GM12878 (cell line): Measurements from ENCODE around the gene VAV2. TPM values are rescaled to one million over a fixed set of nuclear protein-coding genes. Genes with fewer than 3 reads are reported as not detected.
A peak's percentile ranks its signal among the peaks of the same experiment; 100 is the strongest.

Experiments
- ATAC-seq: fragments of 200-7000 bp; cut with Tn5 transposase; 3 replicates; pipeline ENCODE4 v1.9.1; 2020; ENCODE audit warnings: mild to moderate bottlenecking, moderate library complexity
- BruUV-seq: library from RNA; stranded (reverse); fragments of 400-500 nt; replicated peaks from 2 replicates; lab custom pipeline; 2021; lab: Mats Ljungman, UMichigan
- CTCF ChIA-PET: fragments of 300-600 bp; sonication (Branson Sonifier 250); formaldehyde crosslinking; extraction: SDS; loops from one replicate; lab custom pipeline; 2021; ENCODE audit warnings: inconsistent platforms; lab: Yijun Ruan, JAX
- POLR2A ChIA-PET: fragments of 350-600 bp; formaldehyde crosslinking; extraction: SDS; loops from one replicate; lab custom pipeline; 2021; ENCODE audit warnings: inconsistent platforms; lab: Charles Lee
- RAD21 ChIA-PET: fragments of 300-600 bp; sonication (Branson Sonifier 250); formaldehyde crosslinking; loops from one replicate; lab custom pipeline; 2023; ENCODE audit warnings: antibody characterized with exemption; ENCODE audit not compliant: unreplicated experiment; lab: Charles Lee
- SMC1A ChIA-PET: fragments of 300-600 bp; sonication (Branson Sonifier 250); formaldehyde crosslinking; loops from one replicate; lab custom pipeline; 2023; ENCODE audit not compliant: unreplicated experiment, uncharacterized antibody; lab: Charles Lee
- DNase-seq: peaks from one replicate; pipeline ENCODE4 v3.0.0-alpha.2; 2011; ENCODE audit warnings: low read depth, low spot score
- FAIRE-seq: peaks from 3 replicates; lab custom pipeline; 2011; peaks lifted over from hg19 to GRCh38; lab: Jason Lieb, UNC
- H2AFZ ChIP-seq: 2 replicates; pipeline ENCODE4 v1.6.0; 2011; ENCODE audit warnings: low read depth, low read length, control low read depth; ENCODE audit not compliant: control insufficient read depth
- H3K27ac ChIP-seq: 2 replicates; pipeline ENCODE4 v1.5.1; 2011; ENCODE audit warnings: control low read depth; ENCODE audit not compliant: control insufficient read depth, insufficient read depth
- H3K27me3 ChIP-seq, 2 experiments: replicated peaks in 1 of 2; 2 replicates each; pipeline versions ENCODE4 v1.6.0 to v1.6.1; 2011; ENCODE audit warnings: low read length in 1 of 2; ENCODE audit not compliant: control insufficient read depth in 2 of 2, insufficient read depth in 2 of 2
- H3K36me3 ChIP-seq, 2 experiments: 2 replicates each; pipeline ENCODE4 v1.5.1; 2011; ENCODE audit warnings: low read length in 1 of 2; ENCODE audit not compliant: control insufficient read depth in 2 of 2, insufficient read depth in 2 of 2
- H3K4me1 ChIP-seq: 2 replicates; pipeline ENCODE4 v1.6.1; 2011; ENCODE audit warnings: mild to moderate bottlenecking, low read length, moderate library complexity, mixed read lengths; ENCODE audit not compliant: control insufficient read depth, insufficient read depth
- H3K4me2 ChIP-seq: 2 replicates; pipeline ENCODE4 v1.6.0; 2011; ENCODE audit warnings: control low read depth; ENCODE audit not compliant: control insufficient read depth, insufficient read depth
- H3K4me3 ChIP-seq: fragments of 200-600 bp; sonication (generic); 2 replicates; pipeline ENCODE4 v1.5.1; 2016
- H3K79me2 ChIP-seq: 2 replicates; pipeline ENCODE4 v1.6.0; 2011; ENCODE audit warnings: low read length; ENCODE audit not compliant: control insufficient read depth, insufficient read depth
- H3K9ac ChIP-seq: 2 replicates; pipeline ENCODE4 v1.8.0; 2011; ENCODE audit warnings: low read length, control low read depth, mixed read lengths; ENCODE audit not compliant: control insufficient read depth, insufficient read depth
- H3K9me3 ChIP-seq: replicated peaks from 3 replicates; pipeline ENCODE4 v1.5.1; 2011; ENCODE audit warnings: mild to moderate bottlenecking, low read length; ENCODE audit not compliant: control insufficient read depth, insufficient read depth
- H4K20me1 ChIP-seq: 2 replicates; pipeline ENCODE4 v1.6.0; 2011; ENCODE audit not compliant: control insufficient read depth, insufficient read depth
- BHLHE40 ChIP-seq, 2 experiments: fragments of 450-650 bp in 1 of 2; IDR thresholded peaks; 2 replicates each; pipeline ENCODE4 v1.6.1; 2011 to 2017; ENCODE audit warnings: low read depth in 2 of 2, borderline replicate concordance in 1 of 2, improper control_type of control experiment in 1 of 2, low read length in 1 of 2, mild to moderate bottlenecking in 1 of 2
- PAX8 ChIP-seq: fragments of 450-650 bp; IDR thresholded peaks from 2 replicates; pipeline ENCODE4 v1.6.1; 2017; ENCODE audit warnings: mild to moderate bottlenecking, moderate library complexity
- TCF12 ChIP-seq: IDR thresholded peaks from 2 replicates; pipeline ENCODE4 v1.6.1; 2011; ENCODE audit warnings: low read depth, mild to moderate bottlenecking, low read length
- TCF3 ChIP-seq: IDR thresholded peaks from 2 replicates; pipeline ENCODE4 v1.6.1; 2012; ENCODE audit warnings: low read depth, mild to moderate bottlenecking, low read length, borderline replicate concordance; ENCODE audit not compliant: insufficient read depth
- WGBS: methylation state at CpG from one replicate; pipeline ENCODE4 v1.1.6; 2016; ENCODE audit warnings: low lambda C conversion rate; ENCODE audit not compliant: insufficient replicate concordance, insufficient coverage; ENCODE audit errors: missing lambda C conversion rate; 5-methylcytosine and 5-hydroxymethylcytosine counted together
- in situ Hi-C: fragments of 300-500 bp; cut with MboI; formaldehyde crosslinking; loops from 9 replicates; pipeline ENCODE4 v1.14.3; 2018; ENCODE audit warnings: mixed read lengths
- intact Hi-C: fragments of 100-400 bp; cut with micrococcal nuclease; formaldehyde crosslinking; loops from one replicate; pipeline ENCODE4 v1.14.2; 2022; ENCODE audit not compliant: unreplicated experiment
- polyA plus RNA-seq, 11 experiments: library from polyadenylated mRNA; depleted of rRNA in 4 of 11; unstranded in 6 of 11; stranded (reverse) in 5 of 11; fragments of >200 nt; fragmentation: Nextera tagmentation in 4 of 11; fragmentation: Illumina TruSeq in 1 of 11; extraction: Ambion mirVana in 4 of 11; extraction: Trizol in 1 of 11; gene quantifications; 1 replicate in 1 of 11; 2 replicates in 10 of 11; pipeline versions ENCODE4 v1.2.1 to v1.2.3, GENCODE V29; 2011 to 2016; ENCODE audit warnings: inconsistent platforms in 2 of 11, missing spikeins in 2 of 11, low read depth in 1 of 11
- total RNA-seq, 4 experiments: library from RNA; depleted of rRNA in 3 of 4; stranded (reverse); fragments of >200 nt in 3 of 4; fragmentation: Illumina TruSeq in 1 of 4; extraction: Trizol in 1 of 4; gene quantifications; 2 replicates each; pipeline versions ENCODE4 v1.2.1 to v1.2.3, GENCODE V29; 2013 to 2021
- TF ChIP-seq, protein P1 (sequence below): fragments of 450-650 bp; IDR thresholded peaks from 2 replicates; pipeline ENCODE4 v1.6.1; 2018; ENCODE audit warnings: mild to moderate bottlenecking, low read depth, moderate library complexity; ENCODE audit not compliant: partially characterized antibody

VAV2 gene
- total and polyA plus RNA-seq, 10 of the 15 experiments (the other 5 are each of a cell fraction or from before 2014, with no cell fraction given) = 0.13 to 43.9 (median 16.9) TPM

DNA sequence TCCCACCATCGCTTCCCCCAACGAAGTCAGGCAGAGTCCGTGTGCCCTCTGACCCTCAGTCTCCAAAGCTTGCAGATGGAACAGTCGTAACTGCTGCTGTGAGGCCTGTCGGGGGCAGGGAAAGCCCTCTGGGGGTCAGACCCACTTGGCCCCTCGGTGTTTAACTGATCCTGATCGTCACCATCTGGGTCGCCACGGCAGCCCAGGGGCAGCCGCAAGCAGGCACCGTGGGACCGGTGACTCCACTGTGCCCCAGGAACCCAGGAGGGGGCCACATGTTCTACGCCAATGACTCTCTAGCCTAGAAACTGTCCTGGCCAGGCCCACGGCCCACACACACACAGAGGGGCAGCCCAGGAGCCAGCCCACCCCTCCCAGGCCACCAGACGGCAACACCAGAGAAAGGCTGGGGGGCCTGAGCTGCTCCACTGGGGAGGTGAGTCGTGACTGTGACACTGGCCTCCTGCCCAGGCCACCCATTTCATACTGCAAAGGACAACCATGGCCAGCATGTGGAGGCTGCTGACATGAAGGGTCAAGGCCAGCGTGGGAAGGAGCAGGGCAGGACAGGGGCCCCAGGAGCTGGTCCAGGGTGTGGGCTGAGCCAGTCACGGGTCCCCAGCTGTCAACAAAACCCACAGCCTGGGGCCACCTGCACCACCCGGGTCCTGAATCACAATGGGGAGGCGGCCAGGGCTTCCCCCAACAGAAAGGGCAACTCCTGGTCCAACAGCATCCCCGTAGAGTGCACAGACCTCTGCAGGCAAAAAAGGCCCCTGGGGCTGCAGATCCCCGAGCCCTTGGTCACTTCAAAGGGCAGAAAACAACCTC is 20.8 kb downstream of the VAV2 start:
- Histone ChIP-seq H3K36me3 (peaks cover 2 to 3% of the 10 kb centered on the region in 2 experiments; a peak in 2 of 4 replicates), H3K4me3 (no peak overlapping the region), H3K79me2 (peaks cover 89% of the 10 kb centered on the region), H3K4me1 (peaks cover 43% of the 10 kb centered on the region), H3K27me3 (no peaks in the 10 kb centered on the region), H3K9me3 (no peaks in the 10 kb centered on the region), H2AFZ (no peak overlapping the region), H4K20me1 (no peaks in the 10 kb centered on the region), H3K4me2 (peak overlapping the region; percentile 31; the same call in 1 of the 2 replicates), H3K27ac (no peak overlapping the region; the same call in 1 of the 2 replicates), H3K9ac (no peak overlapping the region)
- RAD21 ChIA-PET = interaction anchor here (1.0 kb wide), 1 partner anchor 25 kb away, joined by 3 read pairs; no protein-coding TSS in a partner anchor
- POLR2A ChIA-PET = interaction anchor here (0.6 kb wide), 1 partner anchor 18 kb away, joined by 3 read pairs; no protein-coding TSS in a partner anchor
- WGBS = 61% methylated on average over 19 of the region's 22 CpGs
- TF ChIP-seq, protein P1, sequence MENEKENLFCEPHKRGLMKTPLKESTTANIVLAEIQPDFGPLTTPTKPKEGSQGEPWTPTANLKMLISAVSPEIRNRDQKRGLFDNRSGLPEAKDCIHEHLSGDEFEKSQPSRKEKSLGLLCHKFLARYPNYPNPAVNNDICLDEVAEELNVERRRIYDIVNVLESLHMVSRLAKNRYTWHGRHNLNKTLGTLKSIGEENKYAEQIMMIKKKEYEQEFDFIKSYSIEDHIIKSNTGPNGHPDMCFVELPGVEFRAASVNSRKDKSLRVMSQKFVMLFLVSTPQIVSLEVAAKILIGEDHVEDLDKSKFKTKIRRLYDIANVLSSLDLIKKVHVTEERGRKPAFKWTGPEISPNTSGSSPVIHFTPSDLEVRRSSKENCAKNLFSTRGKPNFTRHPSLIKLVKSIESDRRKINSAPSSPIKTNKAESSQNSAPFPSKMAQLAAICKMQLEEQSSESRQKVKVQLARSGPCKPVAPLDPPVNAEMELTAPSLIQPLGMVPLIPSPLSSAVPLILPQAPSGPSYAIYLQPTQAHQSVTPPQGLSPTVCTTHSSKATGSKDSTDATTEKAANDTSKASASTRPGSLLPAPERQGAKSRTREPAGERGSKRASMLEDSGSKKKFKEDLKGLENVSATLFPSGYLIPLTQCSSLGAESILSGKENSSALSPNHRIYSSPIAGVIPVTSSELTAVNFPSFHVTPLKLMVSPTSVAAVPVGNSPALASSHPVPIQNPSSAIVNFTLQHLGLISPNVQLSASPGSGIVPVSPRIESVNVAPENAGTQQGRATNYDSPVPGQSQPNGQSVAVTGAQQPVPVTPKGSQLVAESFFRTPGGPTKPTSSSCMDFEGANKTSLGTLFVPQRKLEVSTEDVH = no peak
- peak; percentile 52; the same call in 1 of the 2 replicates for TF ChIP-seq TCF3
- TF ChIP-seq TCF12 = peak; percentile 56; the same call in 1 of the 2 replicates
- TF ChIP-seq BHLHE40 (IDR thresholded peaks at IDR 0.05; ENCODE audit: borderline replicate concordance in 1 of 2, low read depth in 2 of 2, low read length in 1 of 2) = peak in 1 of 2 experiments; percentile 56; a peak in 1 of 4 replicates
- TF ChIP-seq PAX8 = no peak
- CTCF ChIA-PET = no interaction called here
- in situ Hi-C loops = no loop called here
- BruUV-seq = no TSS peak
- ATAC-seq = peak; percentile 33
- no peak for DNase-seq
- SMC1A ChIA-PET = no interaction called here
- no peak for FAIRE-seq
- intact Hi-C loops = no loop called here
